ENCODE measurements around the gene EP400. TPM values are rescaled to one million over a fixed set of nuclear protein-coding genes. Genes with fewer than 3 reads are reported as not detected.

EP400 gene
- total and polyA plus RNA-seq, 9 of the 15 experiments (the other 6 are each of a cell fraction or from before 2014, with no cell fraction given), result 4.5 to 58.0 (median 7.0) TPM

- TF ChIP-seq, protein P1, sequence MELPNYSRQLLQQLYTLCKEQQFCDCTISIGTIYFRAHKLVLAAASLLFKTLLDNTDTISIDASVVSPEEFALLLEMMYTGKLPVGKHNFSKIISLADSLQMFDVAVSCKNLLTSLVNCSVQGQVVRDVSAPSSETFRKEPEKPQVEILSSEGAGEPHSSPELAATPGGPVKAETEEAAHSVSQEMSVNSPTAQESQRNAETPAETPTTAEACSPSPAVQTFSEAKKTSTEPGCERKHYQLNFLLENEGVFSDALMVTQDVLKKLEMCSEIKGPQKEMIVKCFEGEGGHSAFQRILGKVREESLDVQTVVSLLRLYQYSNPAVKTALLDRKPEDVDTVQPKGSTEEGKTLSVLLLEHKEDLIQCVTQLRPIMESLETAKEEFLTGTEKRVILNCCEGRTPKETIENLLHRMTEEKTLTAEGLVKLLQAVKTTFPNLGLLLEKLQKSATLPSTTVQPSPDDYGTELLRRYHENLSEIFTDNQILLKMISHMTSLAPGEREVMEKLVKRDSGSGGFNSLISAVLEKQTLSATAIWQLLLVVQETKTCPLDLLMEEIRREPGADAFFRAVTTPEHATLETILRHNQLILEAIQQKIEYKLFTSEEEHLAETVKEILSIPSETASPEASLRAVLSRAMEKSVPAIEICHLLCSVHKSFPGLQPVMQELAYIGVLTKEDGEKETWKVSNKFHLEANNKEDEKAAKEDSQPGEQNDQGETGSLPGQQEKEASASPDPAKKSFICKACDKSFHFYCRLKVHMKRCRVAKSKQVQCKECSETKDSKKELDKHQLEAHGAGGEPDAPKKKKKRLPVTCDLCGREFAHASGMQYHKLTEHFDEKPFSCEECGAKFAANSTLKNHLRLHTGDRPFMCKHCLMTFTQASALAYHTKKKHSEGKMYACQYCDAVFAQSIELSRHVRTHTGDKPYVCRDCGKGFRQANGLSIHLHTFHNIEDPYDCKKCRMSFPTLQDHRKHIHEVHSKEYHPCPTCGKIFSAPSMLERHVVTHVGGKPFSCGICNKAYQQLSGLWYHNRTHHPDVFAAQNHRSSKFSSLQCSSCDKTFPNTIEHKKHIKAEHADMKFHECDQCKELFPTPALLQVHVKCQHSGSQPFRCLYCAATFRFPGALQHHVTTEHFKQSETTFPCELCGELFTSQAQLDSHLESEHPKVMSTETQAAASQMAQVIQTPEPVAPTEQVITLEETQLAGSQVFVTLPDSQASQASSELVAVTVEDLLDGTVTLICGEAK (IDR thresholded peaks at IDR 0.05), result 0 out of 2 replicates have a peak, but pooled peaks have one; percentile 11
- TF ChIP-seq, protein P1 (CRISPR knock-in tag; IDR thresholded peaks at IDR 0.05), result no peak
- TF ChIP-seq ZNF239 (CRISPR knock-in tag; IDR thresholded peaks at IDR 0.05) (no peak), ETV1 (tag; conservative IDR thresholded peaks at IDR 0.05; ENCODE audit: low read depth) (no peak), RBFOX2 (IDR thresholded peaks at IDR 0.05; ENCODE audit: low read depth, low read length) (peak; percentile 1; the same call in 1 of the 2 replicates), HDAC1 (IDR thresholded peaks at IDR 0.05) (peak in 1 of 2 experiments; percentile 46; a peak in 1 of 4 replicates), NR2C1 (IDR thresholded peaks at IDR 0.05) (peak; percentile 21; the same call in 1 of the 2 replicates), NR2C1 (tag; IDR thresholded peaks at IDR 0.05) (no peak), XRCC3 (IDR thresholded peaks at IDR 0.05) (no peak), ETV5 (CRISPR knock-in tag; IDR thresholded peaks at IDR 0.05; ENCODE audit: low read depth) (peak; percentile 34; the same call in 1 of the 2 replicates), STAG1 (CRISPR knock-in tag; IDR thresholded peaks at IDR 0.05; ENCODE audit: borderline replicate concordance) (no peak), ZNF431 (CRISPR knock-in tag; IDR thresholded peaks at IDR 0.05) (peak; percentile 46; the same call in 1 of the 2 replicates)
- TF ChIP-seq, protein P2, sequence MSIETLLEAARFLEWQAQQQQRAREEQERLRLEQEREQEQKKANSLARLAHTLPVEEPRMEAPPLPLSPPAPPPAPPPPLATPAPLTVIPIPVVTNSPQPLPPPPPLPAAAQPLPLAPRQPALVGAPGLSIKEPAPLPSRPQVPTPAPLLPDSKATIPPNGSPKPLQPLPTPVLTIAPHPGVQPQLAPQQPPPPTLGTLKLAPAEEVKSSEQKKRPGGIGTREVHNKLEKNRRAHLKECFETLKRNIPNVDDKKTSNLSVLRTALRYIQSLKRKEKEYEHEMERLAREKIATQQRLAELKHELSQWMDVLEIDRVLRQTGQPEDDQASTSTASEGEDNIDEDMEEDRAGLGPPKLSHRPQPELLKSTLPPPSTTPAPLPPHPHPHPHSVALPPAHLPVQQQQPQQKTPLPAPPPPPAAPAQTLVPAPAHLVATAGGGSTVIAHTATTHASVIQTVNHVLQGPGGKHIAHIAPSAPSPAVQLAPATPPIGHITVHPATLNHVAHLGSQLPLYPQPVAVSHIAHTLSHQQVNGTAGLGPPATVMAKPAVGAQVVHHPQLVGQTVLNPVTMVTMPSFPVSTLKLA (conservative IDR thresholded peaks at IDR 0.05), result no peak
Observed at GRCh38 chr12:131929581-131930456, 19.9 kb upstream of the EP400 start (continued).
